HG02852 (cell line): ENCODE results near the gene RFFL.
"Not testable (repeated sequence)": the region's sequence is repeated elsewhere in the genome, so short reads cannot be mapped to it uniquely, and the experiment has no call there.

Source experiments
- ATAC-seq: cut with Tn5 transposase; IDR thresholded peaks from one replicate; pipeline ENCODE4 v1.9.1; 2021; ENCODE audit warnings: mild to moderate bottlenecking, moderate library complexity; ENCODE audit not compliant: unreplicated experiment

Gene RFFL

GRCh38 chr17:35063514-35064223 is at the start of gene RFFL:
Gene RFFL, minus strand, starts transcription at chr17:35063707. Its CDS starts 37,154 bp downstream, at chr17:35026553.
- peak; percentile 84 for ATAC-seq

- not testable (repeated sequence) for ATAC-seq
Measured at GRCh38 chr17:35110791-35111190, 47.3 kb upstream of the RFFL start.

- ATAC-seq: no peak
Measured at GRCh38 chr17:35104844-35105450, 41.4 kb upstream of the RFFL start.

GRCh38 chr17:35103271-35103670 is 39.8 kb upstream of the RFFL start:
- no peak for ATAC-seq

- ATAC-seq: no peak
Measured at GRCh38 chr17:35101725-35102124, 38.2 kb upstream of the RFFL start.

- no peak for ATAC-seq
Measured at GRCh38 chr17:35101036-35101435, 37.5 kb upstream of the RFFL start.

- ATAC-seq: no peak
Measured at GRCh38 chr17:35099908-35100307, 36.4 kb upstream of the RFFL start.

- ATAC-seq: no peak
Measured at GRCh38 chr17:35097776-35098175, 34.3 kb upstream of the RFFL start.

- no peak for ATAC-seq
Measured at GRCh38 chr17:35095741-35096140, 32.2 kb upstream of the RFFL start.

- ATAC-seq: no peak
Measured at GRCh38 chr17:35094902-35095301, 31.4 kb upstream of the RFFL start.

- ATAC-seq: not testable (repeated sequence)
Measured at GRCh38 chr17:35090707-35091106, 27.2 kb upstream of the RFFL start.

GRCh38 chr17:35089586-35090296 is 26.2 kb upstream of the RFFL start:
- ATAC-seq: no peak

GRCh38 chr17:35088881-35089585 is 25.5 kb upstream of the RFFL start:
- peak; percentile 66 for ATAC-seq

- no peak for ATAC-seq
Measured at GRCh38 chr17:35088356-35088880, 24.9 kb upstream of the RFFL start.

GRCh38 chr17:35087731-35088355 is 24.3 kb upstream of the RFFL start:
- no peak for ATAC-seq

GRCh38 chr17:35086931-35087573 is 23.5 kb upstream of the RFFL start:
- ATAC-seq: no peak

GRCh38 chr17:35086164-35086563 is 22.7 kb upstream of the RFFL start:
- ATAC-seq: no peak

GRCh38 chr17:35084987-35085386 is 21.5 kb upstream of the RFFL start:
- no peak for ATAC-seq

- ATAC-seq: no peak
Measured at GRCh38 chr17:35083071-35083470, 19.6 kb upstream of the RFFL start.

GRCh38 chr17:35082073-35082657 is 18.7 kb upstream of the RFFL start:
- no peak for ATAC-seq
